GM19238 (cell line): Measurements from ENCODE around the gene SLC35G6.
"Not testable (repeated sequence)": the region's sequence is repeated elsewhere in the genome, so short reads cannot be mapped to it uniquely, and the experiment has no call there.

Source experiments
- DNase-seq: peaks from one replicate; pipeline ENCODE4 v3.0.0; 2011; ENCODE audit warnings: low spot score; ENCODE audit not compliant: insufficient read length

Gene SLC35G6

DNA sequence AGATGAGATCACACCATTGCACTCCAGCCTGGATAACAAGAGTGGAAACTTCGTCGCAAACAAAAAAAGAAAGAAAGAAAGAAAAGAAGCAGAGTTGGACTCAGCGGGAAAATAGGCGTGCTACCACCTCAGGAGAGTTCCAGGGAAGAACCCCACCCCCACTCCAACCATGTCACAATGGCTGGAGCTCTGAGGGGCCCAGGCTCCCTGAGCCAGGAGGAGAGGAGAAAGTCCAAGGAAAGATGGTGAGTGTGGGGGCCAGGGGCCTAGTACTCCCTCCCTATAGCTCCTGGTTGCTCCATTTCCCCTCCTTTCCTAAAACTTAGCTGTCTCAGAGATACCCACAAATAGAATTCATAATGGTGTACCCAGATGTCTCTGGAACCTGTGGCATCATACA, at the start of gene SLC35G6:
Gene SLC35G6, plus strand, starts transcription at position 172 of the 400 bp plus-strand sequence. Its CDS starts 71 bp downstream, at position 243.
- not testable (repeated sequence) for DNase-seq

DNA sequence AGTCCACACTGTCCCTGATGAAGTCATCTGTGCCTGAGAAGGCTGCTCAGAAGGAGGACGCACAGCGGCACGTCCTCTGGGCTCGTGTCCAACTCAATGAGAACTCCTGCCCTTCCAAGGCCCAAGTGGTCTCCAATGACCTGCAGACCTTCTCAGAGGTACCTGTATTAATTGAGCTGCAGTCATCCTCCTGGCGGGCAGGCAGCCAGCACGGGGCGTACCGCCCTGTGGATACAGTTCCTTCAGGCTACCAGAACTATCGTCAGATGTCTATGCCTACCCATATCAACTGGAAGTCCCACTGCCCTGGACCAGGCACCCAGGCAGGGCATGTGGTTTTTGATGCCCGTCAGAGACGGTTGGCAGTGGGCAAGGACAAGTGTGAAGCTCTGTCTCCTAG, 49.0 kb upstream of the SLC35G6 start:
- no peak for DNase-seq

- DNase-seq: peak; percentile 44
Observed at GRCh38 chr17:7435676-7436555, 45.3 kb upstream of the SLC35G6 start.

DNA sequence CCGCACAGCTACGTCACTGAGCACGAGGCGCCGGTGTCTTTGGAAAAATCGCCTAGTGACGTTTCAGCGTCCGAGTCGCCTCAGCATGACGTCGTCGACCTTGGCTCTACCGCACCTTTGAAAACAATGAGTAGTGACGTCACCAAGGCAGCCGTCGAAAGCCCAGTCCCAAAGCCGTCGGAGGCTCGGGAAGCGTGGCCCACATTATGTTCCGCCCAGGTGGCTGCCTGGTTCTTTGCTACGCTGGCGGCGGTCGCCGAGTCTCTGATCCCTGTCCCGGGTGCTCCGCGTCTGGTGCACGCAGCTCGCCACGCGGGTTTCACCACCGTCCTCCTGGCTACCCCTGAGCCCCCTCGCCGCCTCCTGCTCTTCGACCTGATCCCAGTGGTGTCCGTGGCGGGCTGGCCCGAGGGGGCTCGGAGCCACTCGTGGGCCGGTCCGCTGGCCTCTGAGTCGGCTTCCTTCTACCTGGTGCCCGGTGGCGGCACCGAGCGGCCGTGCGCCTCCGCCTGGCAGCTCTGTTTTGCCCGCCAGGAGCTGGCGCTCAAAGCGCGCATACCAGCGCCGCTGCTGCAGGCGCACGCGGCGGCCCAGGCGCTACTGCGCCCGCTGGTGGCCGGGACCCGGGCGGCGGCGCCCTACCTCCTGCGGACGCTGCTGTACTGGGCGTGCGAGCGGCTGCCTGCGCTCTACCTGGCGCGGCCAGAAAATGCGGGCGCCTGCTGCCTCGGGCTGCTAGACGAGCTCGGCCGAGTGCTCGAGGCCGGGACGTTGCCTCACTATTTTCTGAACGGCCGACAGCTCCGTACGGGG, 44.5 kb upstream of the SLC35G6 start:
- peak; percentile 74 for DNase-seq

GRCh38 chr17:7437369-7437863, 43.8 kb upstream of the SLC35G6 start:
- DNase-seq: no peak

DNA sequence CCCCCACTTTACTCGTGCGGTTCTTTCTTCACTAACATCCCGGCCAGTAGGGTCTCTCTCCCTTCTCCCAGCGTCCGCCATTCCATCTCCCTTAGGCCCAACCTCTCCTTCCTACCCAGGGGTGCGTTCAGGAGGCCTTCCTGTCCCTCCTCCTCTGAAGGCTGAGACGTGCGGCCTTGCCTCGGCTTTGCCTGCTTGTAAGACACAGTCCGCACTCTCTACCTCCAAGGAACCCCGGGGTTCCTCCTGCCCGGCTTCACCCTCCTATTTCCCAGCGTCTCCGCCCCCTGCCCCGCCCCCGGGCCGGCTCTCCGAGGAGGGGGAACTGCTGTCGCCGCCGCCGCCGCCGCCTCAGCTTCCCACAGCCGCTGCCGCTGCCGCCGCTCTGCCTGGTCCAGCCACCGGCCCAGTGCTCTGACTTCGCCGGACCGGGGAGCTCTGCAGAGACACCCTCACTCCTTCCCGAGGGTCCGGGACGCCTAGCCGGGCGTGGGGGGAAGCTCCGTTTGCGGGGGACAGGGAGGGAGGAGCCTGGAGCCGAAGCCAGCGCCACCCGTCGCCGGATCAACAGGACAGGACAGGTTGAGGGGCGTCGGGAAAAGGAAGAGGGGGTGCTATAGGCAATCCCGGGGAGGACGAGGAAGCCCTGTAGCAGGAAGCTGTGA, 43.2 kb upstream of the SLC35G6 start:
- no peak for DNase-seq

GRCh38 chr17:7438656-7439460, 42.4 kb upstream of the SLC35G6 start:
- DNase-seq: no peak

- no peak for DNase-seq
Observed at GRCh38 chr17:7439462-7440112, 41.7 kb upstream of the SLC35G6 start, which contains the start of gene FGF11. Gene FGF11, plus strand, starts transcription at chr17:7439512. Its CDS starts 109 bp downstream, at chr17:7439621.

GRCh38 chr17:7440113-7440833, 41.0 kb upstream of the SLC35G6 start:
- peak; percentile 47 for DNase-seq

DNA sequence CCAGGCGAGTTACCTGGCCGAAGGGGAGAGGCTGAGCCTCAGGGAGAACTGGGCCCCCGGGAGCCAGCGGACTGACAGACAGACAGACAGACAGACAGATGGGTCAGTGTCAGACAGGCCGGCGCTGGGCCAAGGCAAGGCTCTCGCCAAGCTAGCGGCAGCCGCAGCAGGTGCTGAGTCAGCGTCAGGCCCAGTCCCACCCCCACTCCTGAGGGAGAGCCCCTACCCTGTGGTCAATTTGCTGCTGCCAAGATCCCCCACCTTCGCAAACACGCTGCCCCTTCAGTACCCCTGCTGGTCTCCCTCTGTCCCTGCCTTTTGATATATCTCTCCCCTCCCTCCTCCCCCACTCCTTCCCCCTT, 40.4 kb upstream of the SLC35G6 start:
- DNase-seq: no peak

DNA sequence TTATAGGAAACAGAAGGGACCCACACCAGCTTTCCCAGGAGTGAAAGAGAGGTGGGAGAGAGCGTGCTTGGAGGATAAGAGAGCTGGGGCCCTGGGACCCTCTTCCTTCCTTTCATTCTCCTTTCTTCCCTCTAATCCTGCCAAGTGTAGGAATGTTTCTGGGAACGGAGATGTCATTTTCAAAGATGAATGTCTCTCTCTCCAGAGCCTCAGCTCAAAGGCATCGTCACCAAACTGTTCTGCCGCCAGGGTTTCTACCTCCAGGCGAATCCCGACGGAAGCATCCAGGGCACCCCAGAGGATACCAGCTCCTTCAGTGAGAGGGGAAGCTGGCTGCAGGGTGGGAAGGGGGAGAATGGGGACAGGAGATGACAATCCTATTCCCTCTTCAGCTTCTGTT, 40.0 kb upstream of the SLC35G6 start:
- no peak for DNase-seq

- no peak for DNase-seq
Observed at GRCh38 chr17:7442142-7442541, 39.1 kb upstream of the SLC35G6 start.

DNA sequence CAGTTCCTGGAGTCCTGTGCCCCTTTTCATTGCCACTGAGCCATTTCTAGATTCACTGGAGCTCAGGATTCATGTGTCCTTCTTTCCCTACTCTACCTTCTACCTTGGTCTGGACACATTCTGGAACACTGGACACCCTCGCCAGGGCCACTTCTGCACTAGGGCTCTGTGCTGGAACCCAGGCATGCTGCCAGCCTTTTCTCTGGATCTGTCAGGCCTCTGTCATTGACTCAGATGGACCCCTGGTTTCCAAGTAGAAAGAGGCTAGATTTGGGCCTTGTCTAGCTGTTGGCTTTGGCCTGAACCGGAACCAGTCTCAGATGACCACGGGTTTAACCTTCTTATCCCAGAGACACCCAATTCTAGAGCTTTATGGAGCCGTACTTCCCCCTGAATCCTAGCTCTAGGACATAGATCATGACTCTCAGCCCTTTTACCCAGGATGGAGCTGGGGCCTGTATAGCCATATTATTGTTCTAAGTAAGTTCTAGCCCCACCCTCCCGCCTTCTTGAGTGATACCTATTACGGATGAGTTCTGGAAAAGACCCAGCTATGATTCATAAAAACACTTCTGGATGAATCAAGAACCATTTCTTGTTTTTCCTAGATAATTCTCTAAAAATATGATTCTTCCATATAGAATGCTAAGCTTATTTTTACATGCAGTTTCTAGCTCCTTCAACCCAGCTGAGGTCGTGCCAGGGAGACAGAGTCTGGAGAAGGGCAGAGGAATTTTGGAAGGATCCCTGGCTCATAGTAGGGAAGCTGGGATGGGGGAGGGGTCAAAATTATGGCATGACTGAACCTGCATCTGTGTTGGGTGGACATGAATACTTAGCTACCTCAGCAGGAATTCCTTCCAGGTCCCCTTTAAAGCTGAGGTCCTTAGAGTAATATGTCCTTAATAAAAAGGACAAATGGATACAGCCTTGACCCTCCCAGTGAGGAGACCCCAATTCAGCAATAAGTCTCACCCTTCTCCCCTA, 37.5 kb upstream of the SLC35G6 start:
- DNase-seq: no peak

DNA sequence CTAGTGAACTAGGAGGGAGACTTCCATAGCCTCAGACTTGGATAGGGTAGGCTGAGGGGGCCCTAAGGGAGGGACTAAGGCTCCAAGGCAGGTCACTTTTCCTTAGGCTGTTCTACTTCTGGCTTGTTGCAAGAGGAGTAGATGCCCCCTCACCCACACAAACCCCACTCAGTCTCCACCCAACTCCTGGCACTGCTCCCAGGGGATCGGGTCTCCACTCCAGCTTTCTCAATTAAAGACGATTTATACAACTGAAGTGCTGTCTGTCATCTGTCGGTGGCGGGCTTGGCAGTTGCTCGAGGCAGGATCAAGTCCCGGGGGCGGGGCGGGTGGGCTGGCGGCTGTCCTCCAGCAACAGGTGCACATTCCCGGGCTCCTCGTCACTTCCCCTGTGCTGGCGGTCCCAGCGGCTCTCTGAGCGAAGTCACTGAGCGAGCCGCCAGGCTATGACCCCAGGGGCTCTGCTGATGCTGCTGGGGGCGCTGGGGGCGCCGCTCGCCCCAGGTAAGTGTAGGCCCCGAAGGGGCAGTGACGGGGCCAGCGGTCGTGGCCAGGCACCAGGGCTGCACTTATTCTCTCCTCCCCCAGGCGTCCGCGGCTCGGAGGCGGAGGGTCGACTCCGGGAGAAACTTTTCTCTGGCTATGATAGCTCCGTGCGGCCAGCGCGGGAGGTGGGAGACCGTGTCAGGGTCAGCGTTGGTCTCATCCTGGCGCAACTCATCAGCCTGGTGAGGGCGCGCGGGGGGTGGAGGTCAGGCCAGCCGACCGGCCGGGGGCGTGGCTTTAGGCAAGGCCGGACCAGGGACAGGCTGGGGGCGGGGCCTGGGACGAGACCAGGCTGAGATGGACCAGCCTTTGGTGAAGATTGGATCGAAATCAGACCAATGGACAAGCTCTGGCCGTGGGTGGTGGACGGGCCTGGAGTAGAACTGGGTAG, 36.3 kb upstream of the SLC35G6 start, which contains the start of gene CHRNB1:
Gene CHRNB1, plus strand, starts transcription at position 380 of the 937 bp plus-strand sequence. Its CDS starts 67 bp downstream, at position 447.
- DNase-seq: no peak

DNA sequence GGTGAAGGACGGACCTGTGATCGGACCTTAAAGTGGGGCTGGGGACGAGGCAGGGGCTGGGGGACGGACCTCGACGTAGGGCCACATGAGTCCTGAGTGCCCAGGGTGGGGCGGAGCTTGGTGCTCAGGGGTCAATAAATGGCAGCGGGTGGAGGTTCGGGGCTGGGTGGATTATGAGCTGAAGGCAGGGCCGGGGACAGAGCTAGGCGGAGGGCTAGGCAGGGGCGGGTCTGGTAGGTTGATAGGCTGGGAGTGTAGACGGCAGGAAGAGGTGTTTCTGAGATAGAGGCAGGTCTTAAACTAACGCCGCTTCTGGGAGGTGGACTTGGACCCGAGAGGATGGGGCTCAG, 35.7 kb upstream of the SLC35G6 start:
- DNase-seq: peak; percentile 44

DNA sequence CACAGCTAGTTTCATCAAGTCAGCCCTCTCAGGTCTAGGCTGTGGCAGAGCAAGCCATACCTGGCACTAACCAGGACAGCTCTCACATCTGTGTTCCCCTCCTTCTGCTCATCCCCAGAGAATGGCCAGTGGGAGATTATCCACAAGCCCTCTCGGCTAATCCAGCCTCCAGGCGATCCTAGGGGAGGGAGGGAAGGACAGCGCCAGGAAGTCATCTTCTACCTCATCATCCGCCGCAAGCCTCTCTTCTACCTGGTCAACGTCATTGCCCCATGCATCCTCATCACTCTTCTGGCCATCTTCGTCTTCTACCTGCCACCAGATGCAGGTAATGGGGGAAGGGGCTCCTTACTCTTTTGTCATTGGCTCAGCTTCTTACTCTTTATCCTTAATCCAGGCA, 32.8 kb upstream of the SLC35G6 start:
- DNase-seq: no peak

GRCh38 chr17:7459961-7460545, 21.2 kb upstream of the SLC35G6 start:
- DNase-seq: no peak
